ENCODE results near the gene SHROOM3. TPM values are rescaled to one million over a fixed set of nuclear protein-coding genes. Genes with fewer than 3 reads are reported as not detected.

SHROOM3 gene
- total RNA-seq = 4.8 and 6.6 TPM in 2 replicates

GRCh38 chr4:76434901-76435527 is at the start of gene SHROOM3:
Gene SHROOM3, plus strand, starts transcription at chr4:76435229. Its CDS starts 824 bp downstream, at chr4:76436053.

GRCh38 chr4:76420762-76421581 is 14.1 kb upstream of the SHROOM3 start, which contains the start of gene CCDC158:
Gene CCDC158, minus strand, starts transcription at chr4:76421141. Its CDS starts 17,934 bp downstream, at chr4:76403207.

Other genes starting within 250 kb of the SHROOM3 start
- gene SCARB2, start 221.4 kb upstream of the SHROOM3 start, total RNA-seq = 115 and 135 TPM in 2 replicates
- under 0.01 and 0.86 TPM in 2 replicates for gene FAM47E, start 183.5 kb upstream of the SHROOM3 start, total RNA-seq
- 3.7 and 4.3 TPM in 2 replicates for gene STBD1, start 128.5 kb upstream of the SHROOM3 start, total RNA-seq
- not detected in 2 replicates for gene CCDC158, start 14.1 kb upstream of the SHROOM3 start, total RNA-seq

Data from myometrial cell (primary cell).